ENCODE measurements around the gene STARD3NL.
A peak's percentile ranks its signal among the peaks of the same experiment; 100 is the strongest.

STARD3NL gene

DNA sequence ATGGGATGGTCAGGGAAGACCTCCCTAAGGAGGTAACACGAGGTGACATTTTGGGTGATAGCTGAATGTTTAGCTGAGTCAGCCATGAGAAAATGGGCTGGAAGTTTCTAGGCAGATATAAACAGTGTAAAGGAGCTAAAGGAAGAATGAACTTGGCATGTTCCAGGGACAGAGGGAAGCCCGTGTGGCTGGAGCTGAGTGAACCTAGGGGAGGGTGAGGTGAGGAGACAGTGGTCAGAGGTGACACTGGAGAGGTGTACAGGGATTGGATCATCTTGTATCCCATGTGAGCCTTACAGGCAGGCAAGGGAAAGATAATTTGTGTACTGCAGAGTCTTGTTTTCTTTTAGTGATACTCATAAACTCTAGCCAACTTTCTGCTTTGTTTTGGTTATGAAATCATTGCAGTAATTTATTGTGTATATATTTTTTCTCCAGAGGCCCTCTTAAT lies 1.8 kb downstream of the STARD3NL start:
- Histone ChIP-seq H3K27ac (no peak overlapping the region), H3K9ac (no peak overlapping the region), H3K9me3 (no peaks in the 10 kb centered on the region), H3K27me3 (no peaks in the 10 kb centered on the region), H4K20me1 (peaks cover 13% of the 10 kb centered on the region; the same call in 1 of the 2 replicates), H3K36me3 (peaks cover 16% of the 10 kb centered on the region), H3K4me3 (peak overlapping the region; percentile 94; the same call in 1 of the 2 replicates), H3K4me1 (peaks cover 20% of the 10 kb centered on the region), H3K4me2 (peak overlapping the region; percentile 85)
- TF ChIP-seq Cebpa-rat (IDR thresholded peaks at IDR 0.05), result no peak

DNA sequence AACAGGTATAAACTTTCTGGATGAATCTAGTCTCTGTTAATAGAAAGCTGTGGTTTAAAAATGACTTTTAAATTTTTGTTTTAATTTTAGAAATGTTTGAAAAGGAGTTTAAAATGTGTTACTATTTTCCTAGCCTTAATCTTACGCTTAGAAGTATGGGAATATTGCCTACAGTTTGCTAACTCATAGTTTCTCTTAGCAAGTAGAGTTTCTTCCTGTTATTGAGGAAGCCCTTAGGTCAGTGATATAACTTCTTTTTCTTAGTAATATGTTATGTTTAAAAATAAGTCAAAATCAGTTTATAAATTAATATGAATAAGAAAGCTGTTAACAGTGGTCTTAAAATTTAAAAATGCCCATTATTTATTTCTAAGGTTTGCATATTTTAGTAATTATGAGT lies 3.1 kb downstream of the STARD3NL start:
- peaks cover 23% of the 10 kb centered on the region; the same call in 1 of the 2 replicates for H4K20me1 ChIP-seq
- no peaks in the 10 kb centered on the region for H3K27me3 ChIP-seq
- H3K4me1 ChIP-seq, result peaks cover 31% of the 10 kb centered on the region
- no peak overlapping the region for H3K27ac ChIP-seq
- H3K9me3 ChIP-seq, result no peaks in the 10 kb centered on the region
- H3K4me2 ChIP-seq, result no peak overlapping the region
- no peak overlapping the region for H3K9ac ChIP-seq
- no peak overlapping the region for H3K4me3 ChIP-seq
- no peak for TF ChIP-seq Cebpa-rat (IDR thresholded peaks at IDR 0.05)
- peaks cover 16% of the 10 kb centered on the region for H3K36me3 ChIP-seq

DNA sequence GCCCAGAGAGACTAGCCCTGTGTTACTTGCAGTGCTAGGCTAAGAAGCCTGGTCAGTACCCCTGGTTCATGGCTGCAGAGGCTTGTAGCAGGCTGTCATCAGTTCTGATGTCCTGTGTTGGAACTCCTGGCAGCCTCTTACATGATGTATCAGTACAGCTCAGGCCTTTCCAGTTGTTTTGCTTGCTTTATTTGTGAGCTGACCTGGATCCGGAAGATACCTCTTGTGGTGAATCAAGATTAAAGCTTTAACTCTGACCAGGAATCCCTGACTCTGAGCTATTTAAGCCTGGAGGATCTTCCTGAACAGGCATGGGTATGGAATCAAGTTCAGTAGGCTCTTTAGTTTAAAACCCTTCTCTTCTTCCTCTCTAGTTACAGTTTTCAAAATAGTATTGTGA lies 4.4 kb downstream of the STARD3NL start:
- Histone ChIP-seq H3K36me3 (peaks cover 16% of the 10 kb centered on the region), H3K4me1 (peaks cover 33% of the 10 kb centered on the region), H3K27me3 (no peaks in the 10 kb centered on the region), H3K9ac (no peak overlapping the region), H3K27ac (no peak overlapping the region), H3K9me3 (no peaks in the 10 kb centered on the region), H4K20me1 (peaks cover 32% of the 10 kb centered on the region), H3K4me3 (no peak overlapping the region), H3K4me2 (no peak overlapping the region)
- no peak for TF ChIP-seq Cebpa-rat (IDR thresholded peaks at IDR 0.05)

DNA sequence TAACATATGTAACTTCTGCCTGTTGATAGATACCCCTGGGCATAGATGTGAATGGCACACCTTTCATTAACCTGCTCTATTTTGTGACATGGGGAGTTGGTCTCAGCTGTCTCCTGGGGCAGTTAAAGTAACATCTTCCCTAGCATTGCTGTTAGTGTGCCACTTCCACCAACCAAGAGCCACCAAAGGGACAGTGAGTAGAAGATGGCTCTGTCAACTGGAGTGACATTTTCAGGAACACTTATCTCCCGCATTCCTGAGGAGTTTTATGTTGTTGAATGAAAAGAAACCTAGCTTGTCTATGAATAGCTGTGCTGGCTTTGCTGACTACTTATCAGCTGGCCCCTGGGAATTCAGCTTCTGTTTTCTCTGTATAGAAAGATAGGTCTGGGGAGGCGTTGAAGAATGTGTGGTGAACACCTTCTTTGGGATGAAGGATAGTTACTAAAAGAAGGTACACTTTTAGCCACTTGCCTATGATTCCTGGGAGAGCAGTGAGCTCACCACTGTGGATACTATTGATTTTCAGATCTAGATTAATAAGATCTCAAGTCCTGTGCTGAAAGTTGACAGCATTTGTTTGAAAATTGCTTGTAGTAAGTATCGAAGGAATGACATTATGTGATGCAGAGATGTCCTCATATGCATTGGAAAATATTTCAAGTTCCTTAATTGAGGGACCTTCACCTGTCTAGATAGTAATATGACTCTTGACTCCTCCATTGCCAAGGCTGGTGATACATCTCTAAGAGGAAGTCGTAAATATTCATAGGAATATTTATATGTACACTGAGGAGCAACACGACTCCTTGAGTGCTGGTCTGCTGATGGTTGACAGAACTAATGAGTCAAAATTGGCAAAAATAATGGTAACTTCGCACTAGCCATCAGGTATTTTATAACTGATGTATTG lies 7.6 kb downstream of the STARD3NL start:
- no peak overlapping the region for H3K4me3 ChIP-seq
- H3K36me3 ChIP-seq, result peaks cover 16% of the 10 kb centered on the region
- peak overlapping the region; percentile 6 for H3K4me2 ChIP-seq
- H3K27ac ChIP-seq, result no peak overlapping the region
- H3K4me1 ChIP-seq, result peaks cover 39% of the 10 kb centered on the region
- H4K20me1 ChIP-seq, result peaks cover 52% of the 10 kb centered on the region
- TF ChIP-seq Cebpa-rat (IDR thresholded peaks at IDR 0.05), result no peak
- H3K27me3 ChIP-seq, result no peaks in the 10 kb centered on the region
- H3K9me3 ChIP-seq, result no peaks in the 10 kb centered on the region
- no peak overlapping the region for H3K9ac ChIP-seq

DNA sequence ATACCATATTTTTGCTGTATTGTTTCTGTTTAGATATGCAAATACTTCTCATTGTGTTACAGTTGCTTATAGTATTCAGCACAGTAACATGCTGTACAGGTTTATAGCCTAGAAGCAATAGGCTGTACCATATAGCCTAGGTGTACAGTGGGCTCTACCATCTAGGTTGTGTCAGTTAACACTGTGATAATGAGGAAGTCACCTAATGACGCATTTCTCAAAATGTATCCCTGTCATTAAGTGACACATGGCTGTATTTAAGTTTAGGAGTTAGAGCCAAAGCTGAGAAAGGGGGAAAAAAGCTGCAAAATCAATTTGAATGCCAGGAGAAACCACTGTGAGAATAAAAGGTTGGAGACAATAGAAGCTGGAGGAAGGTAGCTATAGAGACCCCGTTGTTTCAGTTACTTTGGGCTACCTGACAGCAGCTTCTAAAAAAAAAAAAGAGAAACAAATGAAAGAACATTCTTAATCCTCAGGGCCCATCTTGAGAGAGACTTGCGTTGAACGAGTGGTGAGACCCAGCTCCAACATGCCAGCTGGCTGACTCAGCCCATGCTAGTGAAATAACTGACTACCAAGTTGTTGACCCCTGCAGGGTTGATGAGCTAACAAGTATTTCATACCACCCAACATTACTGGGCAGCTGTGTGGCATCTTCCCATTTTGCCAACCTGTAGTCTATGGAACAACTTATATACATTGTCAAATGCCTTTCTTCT lies 8.7 kb downstream of the STARD3NL start:
- H3K36me3 ChIP-seq, result peaks cover 16% of the 10 kb centered on the region
- no peaks in the 10 kb centered on the region for H3K27me3 ChIP-seq
- H3K9me3 ChIP-seq, result peaks cover 10% of the 10 kb centered on the region
- H4K20me1 ChIP-seq, result peaks cover 49% of the 10 kb centered on the region
- no peak overlapping the region for H3K4me2 ChIP-seq
- H3K4me1 ChIP-seq, result peaks cover 38% of the 10 kb centered on the region
- H3K27ac ChIP-seq, result no peak overlapping the region
- H3K4me3 ChIP-seq, result no peak overlapping the region
- H3K9ac ChIP-seq, result no peak overlapping the region
- TF ChIP-seq Cebpa-rat (IDR thresholded peaks at IDR 0.05), result no peak

DNA sequence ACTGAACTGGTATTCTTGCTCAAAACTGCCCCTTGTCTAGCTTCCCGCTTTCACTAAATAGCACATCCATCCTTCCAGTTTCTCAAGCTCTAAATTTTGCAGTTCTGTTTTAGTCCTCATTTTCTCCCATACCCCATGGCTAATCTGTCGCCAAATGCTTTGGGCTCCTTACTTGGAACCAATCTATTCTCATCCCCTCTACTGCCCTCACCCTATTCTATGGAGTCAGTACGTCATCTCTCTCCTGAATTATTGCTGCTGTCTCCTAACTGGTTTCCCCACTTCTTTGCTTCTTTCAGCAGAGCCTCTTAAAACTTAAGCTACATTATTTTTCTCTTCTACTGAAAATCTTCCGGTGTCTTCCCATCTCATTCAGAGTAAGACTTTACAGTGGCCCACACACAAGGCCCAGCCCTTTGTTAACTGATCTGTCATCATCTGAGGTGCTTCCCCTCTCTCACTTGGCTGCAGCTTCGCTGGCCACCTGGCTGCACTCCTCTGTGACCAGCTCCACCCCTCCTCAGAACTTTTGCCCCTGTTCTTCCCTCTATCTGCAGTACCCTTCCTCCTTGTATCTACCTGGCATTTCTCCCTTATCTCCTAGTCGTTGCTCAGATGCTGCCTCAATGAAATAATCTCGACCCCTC lies 9.9 kb downstream of the STARD3NL start:
- Histone ChIP-seq H3K27ac (no peak overlapping the region), H3K9me3 (peaks cover 21% of the 10 kb centered on the region), H3K9ac (no peak overlapping the region), H3K4me2 (peak overlapping the region; percentile 28), H3K4me1 (peaks cover 38% of the 10 kb centered on the region), H3K4me3 (no peak overlapping the region), H4K20me1 (peaks cover 42% of the 10 kb centered on the region), H3K27me3 (no peaks in the 10 kb centered on the region), H3K36me3 (peaks cover 9% of the 10 kb centered on the region)
- TF ChIP-seq Cebpa-rat (IDR thresholded peaks at IDR 0.05), result no peak

DNA sequence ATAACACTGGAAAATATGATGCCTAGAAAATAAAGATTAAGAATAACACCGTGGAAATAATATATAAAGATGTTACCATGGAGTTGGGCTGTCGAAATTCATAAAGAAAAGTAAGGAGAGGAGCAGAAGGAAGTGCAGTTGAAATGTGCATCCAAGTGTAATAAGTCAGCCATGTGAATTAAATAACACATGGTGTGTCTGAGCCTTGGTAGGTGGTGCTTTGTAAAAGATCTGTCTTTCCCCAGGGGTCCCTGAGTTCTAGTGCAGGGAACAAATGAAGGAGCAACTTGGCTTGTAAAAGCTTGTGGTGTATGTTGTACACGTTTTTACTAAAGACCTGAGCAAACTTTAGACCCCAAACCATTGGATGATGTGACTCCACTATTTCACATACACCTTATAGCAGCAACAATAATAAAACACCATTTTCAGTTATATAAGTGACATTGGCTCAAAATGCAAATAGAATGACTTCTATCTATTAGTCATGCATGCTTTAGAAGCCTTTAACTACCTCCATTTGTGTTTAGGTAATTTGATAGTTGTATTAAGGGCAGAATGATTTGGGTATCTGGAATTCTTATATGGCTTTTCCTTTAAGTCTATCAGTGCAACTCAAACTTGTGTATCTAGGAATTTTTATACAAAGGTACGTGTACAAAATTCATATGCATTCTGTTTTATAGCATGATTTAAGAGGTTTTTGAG lies 11.3 kb downstream of the STARD3NL start:
- Histone ChIP-seq H3K36me3 (no peaks in the 10 kb centered on the region; the same call in 1 of the 2 replicates), H4K20me1 (peaks cover 48% of the 10 kb centered on the region), H3K4me1 (peaks cover 38% of the 10 kb centered on the region), H3K4me2 (peak overlapping the region; percentile 24), H3K27me3 (no peaks in the 10 kb centered on the region), H3K9ac (no peak overlapping the region), H3K27ac (no peak overlapping the region), H3K4me3 (no peak overlapping the region), H3K9me3 (peaks cover 25% of the 10 kb centered on the region)
- no peak for TF ChIP-seq Cebpa-rat (IDR thresholded peaks at IDR 0.05)

DNA sequence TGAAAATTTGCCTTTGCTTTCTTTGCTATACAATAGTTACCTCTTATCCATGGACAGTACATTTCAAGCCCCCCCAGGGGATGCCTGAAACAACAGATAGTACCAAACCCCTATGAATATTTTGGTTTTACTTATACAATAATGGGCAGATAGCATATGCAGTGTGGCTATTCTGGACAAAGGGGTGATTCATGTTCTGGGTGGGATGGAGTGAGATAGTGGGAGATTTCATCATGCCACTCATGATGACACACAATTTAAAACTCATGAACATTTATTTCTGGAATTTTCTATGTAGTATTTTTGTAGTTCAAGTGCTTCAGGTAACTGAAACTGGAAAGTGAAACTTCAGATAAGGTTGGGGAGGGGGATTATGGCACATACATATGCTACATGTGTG lies 12.0 kb downstream of the STARD3NL start:
- H3K9me3 ChIP-seq, result peaks cover 25% of the 10 kb centered on the region
- peaks cover 36% of the 10 kb centered on the region for H3K4me1 ChIP-seq
- H4K20me1 ChIP-seq, result peaks cover 51% of the 10 kb centered on the region
- H3K36me3 ChIP-seq, result no peaks in the 10 kb centered on the region; the same call in 1 of the 2 replicates
- H3K9ac ChIP-seq, result no peak overlapping the region
- no peak overlapping the region for H3K4me3 ChIP-seq
- no peak overlapping the region for H3K27ac ChIP-seq
- no peaks in the 10 kb centered on the region for H3K27me3 ChIP-seq
- no peak overlapping the region for H3K4me2 ChIP-seq
- no peak for TF ChIP-seq Cebpa-rat (IDR thresholded peaks at IDR 0.05)

DNA sequence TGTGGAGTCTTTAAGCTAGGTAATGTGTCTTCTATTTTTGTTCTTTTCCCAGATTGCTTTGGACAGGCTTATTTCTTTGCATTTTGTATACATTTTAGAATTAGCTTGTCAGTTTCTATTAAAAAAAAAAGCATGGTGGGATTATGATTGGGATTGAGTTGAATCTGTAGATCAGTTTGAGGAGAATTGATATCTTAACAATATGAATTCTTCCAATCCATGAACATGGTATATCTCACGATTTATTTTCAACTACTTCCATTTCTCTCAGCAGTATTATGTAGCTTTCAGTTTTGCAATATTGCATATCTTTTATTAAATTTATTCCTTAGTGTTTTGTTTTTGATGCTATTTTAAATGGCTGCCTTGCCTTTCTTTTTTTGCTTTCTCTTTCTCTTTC lies 13.7 kb downstream of the STARD3NL start:
- H3K27ac ChIP-seq, result no peak overlapping the region

More for the DNA sequence above, 13.7 kb downstream of the STARD3NL start:
- peaks cover 25% of the 10 kb centered on the region for H3K9me3 ChIP-seq
- H3K4me1 ChIP-seq, result peaks cover 27% of the 10 kb centered on the region
- no peaks in the 10 kb centered on the region for H3K27me3 ChIP-seq
- no peak overlapping the region for H3K4me2 ChIP-seq
- H4K20me1 ChIP-seq, result peaks cover 56% of the 10 kb centered on the region
- no peaks in the 10 kb centered on the region; the same call in 1 of the 2 replicates for H3K36me3 ChIP-seq
- no peak overlapping the region for H3K4me3 ChIP-seq
- H3K9ac ChIP-seq, result no peak overlapping the region
- TF ChIP-seq Cebpa-rat (IDR thresholded peaks at IDR 0.05), result no peak

All from BLaER1 (cell line).